ENCODE data around the gene RPP25L.

- TF ChIP-seq, protein P1, sequence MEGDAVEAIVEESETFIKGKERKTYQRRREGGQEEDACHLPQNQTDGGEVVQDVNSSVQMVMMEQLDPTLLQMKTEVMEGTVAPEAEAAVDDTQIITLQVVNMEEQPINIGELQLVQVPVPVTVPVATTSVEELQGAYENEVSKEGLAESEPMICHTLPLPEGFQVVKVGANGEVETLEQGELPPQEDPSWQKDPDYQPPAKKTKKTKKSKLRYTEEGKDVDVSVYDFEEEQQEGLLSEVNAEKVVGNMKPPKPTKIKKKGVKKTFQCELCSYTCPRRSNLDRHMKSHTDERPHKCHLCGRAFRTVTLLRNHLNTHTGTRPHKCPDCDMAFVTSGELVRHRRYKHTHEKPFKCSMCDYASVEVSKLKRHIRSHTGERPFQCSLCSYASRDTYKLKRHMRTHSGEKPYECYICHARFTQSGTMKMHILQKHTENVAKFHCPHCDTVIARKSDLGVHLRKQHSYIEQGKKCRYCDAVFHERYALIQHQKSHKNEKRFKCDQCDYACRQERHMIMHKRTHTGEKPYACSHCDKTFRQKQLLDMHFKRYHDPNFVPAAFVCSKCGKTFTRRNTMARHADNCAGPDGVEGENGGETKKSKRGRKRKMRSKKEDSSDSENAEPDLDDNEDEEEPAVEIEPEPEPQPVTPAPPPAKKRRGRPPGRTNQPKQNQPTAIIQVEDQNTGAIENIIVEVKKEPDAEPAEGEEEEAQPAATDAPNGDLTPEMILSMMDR (IDR thresholded peaks at IDR 0.05) = no peak
- no peak for TF ChIP-seq POLR2AphosphoS5 (IDR thresholded peaks at IDR 0.05; ENCODE audit: low read depth, low read length)
- TF ChIP-seq EZH2phosphoT487 (IDR thresholded peaks at IDR 0.05; ENCODE audit: borderline replicate concordance, low read depth) = no peak
- no peak for TF ChIP-seq NRF1 (IDR thresholded peaks at IDR 0.05; ENCODE audit: low read depth, low read length)
- TF ChIP-seq, protein P2, sequence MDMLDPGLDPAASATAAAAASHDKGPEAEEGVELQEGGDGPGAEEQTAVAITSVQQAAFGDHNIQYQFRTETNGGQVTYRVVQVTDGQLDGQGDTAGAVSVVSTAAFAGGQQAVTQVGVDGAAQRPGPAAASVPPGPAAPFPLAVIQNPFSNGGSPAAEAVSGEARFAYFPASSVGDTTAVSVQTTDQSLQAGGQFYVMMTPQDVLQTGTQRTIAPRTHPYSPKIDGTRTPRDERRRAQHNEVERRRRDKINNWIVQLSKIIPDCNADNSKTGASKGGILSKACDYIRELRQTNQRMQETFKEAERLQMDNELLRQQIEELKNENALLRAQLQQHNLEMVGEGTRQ (IDR thresholded peaks at IDR 0.05; ENCODE audit: borderline replicate concordance, low read depth, low read length) = no peak
- no peak for TF ChIP-seq ELF1 (IDR thresholded peaks at IDR 0.05)
- TF ChIP-seq, protein P3, sequence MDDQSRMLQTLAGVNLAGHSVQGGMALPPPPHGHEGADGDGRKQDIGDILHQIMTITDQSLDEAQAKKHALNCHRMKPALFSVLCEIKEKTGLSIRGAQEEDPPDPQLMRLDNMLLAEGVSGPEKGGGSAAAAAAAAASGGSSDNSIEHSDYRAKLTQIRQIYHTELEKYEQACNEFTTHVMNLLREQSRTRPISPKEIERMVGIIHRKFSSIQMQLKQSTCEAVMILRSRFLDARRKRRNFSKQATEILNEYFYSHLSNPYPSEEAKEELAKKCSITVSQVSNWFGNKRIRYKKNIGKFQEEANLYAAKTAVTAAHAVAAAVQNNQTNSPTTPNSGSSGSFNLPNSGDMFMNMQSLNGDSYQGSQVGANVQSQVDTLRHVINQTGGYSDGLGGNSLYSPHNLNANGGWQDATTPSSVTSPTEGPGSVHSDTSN (IDR thresholded peaks at IDR 0.05) = no peak
- no peak for TF ChIP-seq TAF1 (IDR thresholded peaks at IDR 0.05; ENCODE audit: borderline replicate concordance, low read depth, low read length)
- TF ChIP-seq JUND (IDR thresholded peaks at IDR 0.05) = no peak
- no peak for TF ChIP-seq GABPA (IDR thresholded peaks at IDR 0.05; ENCODE audit: low read depth)
- TF ChIP-seq REST (IDR thresholded peaks at IDR 0.05; ENCODE audit: low read depth, low read length) = no peak
- TF ChIP-seq GATA2 (CRISPR knock-in tag; IDR thresholded peaks at IDR 0.05) = peak; percentile 79
- no peak for TF ChIP-seq RFX5 (IDR thresholded peaks at IDR 0.05; ENCODE audit: low read length)
- TF ChIP-seq SMC3 (IDR thresholded peaks at IDR 0.05; ENCODE audit: low read depth, low read length) = no peak
These were observed 44.9 kb downstream of the RPP25L start for GRCh38 chr9:34566972-34567371.
